ENCODE measurements around the gene CEP89.

The CEP89 gene

GRCh38 chr19:32901504-32902161 is 70.1 kb downstream of the CEP89 start:
- Histone ChIP-seq H3F3A (ENCODE audit: insufficient read depth, low read length) (no peaks in the 10 kb centered on the region), H3K79me2 (ENCODE audit: low read length) (no peaks in the 10 kb centered on the region), H3K4me1 (ENCODE audit: low read length) (no peaks in the 10 kb centered on the region), H3K27me3 (replicated peaks; ENCODE audit: insufficient read depth, low read length) (no peaks in the 10 kb centered on the region; the same call in 1 of the 2 replicates), H3K4me2 (ENCODE audit: low read depth, low read length) (no peak overlapping the region), H3K9me3 (replicated peaks; ENCODE audit: insufficient read depth, low read length) (no peaks in the 10 kb centered on the region), H3K27ac (ENCODE audit: low read length) (no peak overlapping the region), H4K20me1 (ENCODE audit: insufficient read depth, low read length) (no peaks in the 10 kb centered on the region), H3K36me3 (replicated peaks; ENCODE audit: insufficient read depth, low read length) (no peaks in the 10 kb centered on the region), H3K4me3 (ENCODE audit: low read length) (no peak overlapping the region), H3K9me2 (replicated peaks; ENCODE audit: insufficient read depth, low read length) (no peaks in the 10 kb centered on the region), H3K9ac (ENCODE audit: low read length) (no peak overlapping the region), H2AFZ (ENCODE audit: low read length) (no peak overlapping the region)
- no peak for DNase-seq
- no peak for TF ChIP-seq EZH2phosphoT487 (IDR thresholded peaks at IDR 0.05; ENCODE audit: low read length)
- TF ChIP-seq, protein P1, sequence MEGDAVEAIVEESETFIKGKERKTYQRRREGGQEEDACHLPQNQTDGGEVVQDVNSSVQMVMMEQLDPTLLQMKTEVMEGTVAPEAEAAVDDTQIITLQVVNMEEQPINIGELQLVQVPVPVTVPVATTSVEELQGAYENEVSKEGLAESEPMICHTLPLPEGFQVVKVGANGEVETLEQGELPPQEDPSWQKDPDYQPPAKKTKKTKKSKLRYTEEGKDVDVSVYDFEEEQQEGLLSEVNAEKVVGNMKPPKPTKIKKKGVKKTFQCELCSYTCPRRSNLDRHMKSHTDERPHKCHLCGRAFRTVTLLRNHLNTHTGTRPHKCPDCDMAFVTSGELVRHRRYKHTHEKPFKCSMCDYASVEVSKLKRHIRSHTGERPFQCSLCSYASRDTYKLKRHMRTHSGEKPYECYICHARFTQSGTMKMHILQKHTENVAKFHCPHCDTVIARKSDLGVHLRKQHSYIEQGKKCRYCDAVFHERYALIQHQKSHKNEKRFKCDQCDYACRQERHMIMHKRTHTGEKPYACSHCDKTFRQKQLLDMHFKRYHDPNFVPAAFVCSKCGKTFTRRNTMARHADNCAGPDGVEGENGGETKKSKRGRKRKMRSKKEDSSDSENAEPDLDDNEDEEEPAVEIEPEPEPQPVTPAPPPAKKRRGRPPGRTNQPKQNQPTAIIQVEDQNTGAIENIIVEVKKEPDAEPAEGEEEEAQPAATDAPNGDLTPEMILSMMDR (IDR thresholded peaks at IDR 0.05; ENCODE audit: low read length): no peak
- TF ChIP-seq EZH2 (optimal IDR thresholded peaks at IDR 0.05; ENCODE audit: low read depth, low read length): no peak

GRCh38 chr19:32896516-32897214 is 75.1 kb downstream of the CEP89 start:
- Histone ChIP-seq H3F3A (ENCODE audit: insufficient read depth, low read length) (no peaks in the 10 kb centered on the region), H3K9ac (ENCODE audit: low read length) (no peak overlapping the region), H4K20me1 (ENCODE audit: insufficient read depth, low read length) (no peaks in the 10 kb centered on the region), H3K4me2 (ENCODE audit: low read depth, low read length) (no peak overlapping the region), H3K4me1 (ENCODE audit: low read length) (no peaks in the 10 kb centered on the region), H2AFZ (ENCODE audit: low read length) (no peak overlapping the region), H3K36me3 (replicated peaks; ENCODE audit: insufficient read depth, low read length) (no peaks in the 10 kb centered on the region), H3K4me3 (ENCODE audit: low read length) (no peak overlapping the region), H3K79me2 (ENCODE audit: low read length) (no peaks in the 10 kb centered on the region), H3K9me3 (replicated peaks; ENCODE audit: insufficient read depth, low read length) (no peaks in the 10 kb centered on the region; the same call in 1 of the 2 replicates), H3K9me2 (replicated peaks; ENCODE audit: insufficient read depth, low read length) (no peaks in the 10 kb centered on the region), H3K27ac (ENCODE audit: low read length) (no peak overlapping the region), H3K27me3 (replicated peaks; ENCODE audit: insufficient read depth, low read length) (peaks cover 4% of the 10 kb centered on the region; the same call in 1 of the 2 replicates)
- TF ChIP-seq EZH2 (optimal IDR thresholded peaks at IDR 0.05; ENCODE audit: low read depth, low read length): no peak
- TF ChIP-seq EZH2phosphoT487 (IDR thresholded peaks at IDR 0.05; ENCODE audit: low read length): no peak
- TF ChIP-seq, protein P1 (IDR thresholded peaks at IDR 0.05; ENCODE audit: low read length): no peak
- DNase-seq: no peak

DNA sequence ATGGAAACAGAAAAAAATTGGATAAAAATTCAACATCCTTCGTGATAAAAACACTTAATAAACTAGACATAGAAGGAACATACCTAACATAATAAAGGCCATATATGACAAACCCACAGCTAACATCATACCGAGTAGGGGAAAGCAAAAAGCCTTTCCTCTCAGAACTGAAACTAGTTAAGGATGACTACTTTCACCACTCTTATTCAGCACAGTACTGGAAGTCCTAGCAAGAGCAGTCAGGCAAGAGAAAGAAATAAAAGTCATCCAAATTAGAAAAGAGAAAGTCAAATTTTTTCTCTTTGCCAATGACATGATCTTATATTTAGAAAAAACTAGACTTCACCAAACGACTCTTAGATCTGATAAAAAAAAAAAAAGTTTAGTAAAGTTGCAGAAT is 76.4 kb downstream of the CEP89 start:
- H3K9me3 ChIP-seq (replicated peaks; ENCODE audit: insufficient read depth, low read length): no peaks in the 10 kb centered on the region; the same call in 1 of the 2 replicates
- H3K27me3 ChIP-seq (replicated peaks; ENCODE audit: insufficient read depth, low read length): peaks cover 4% of the 10 kb centered on the region; the same call in 1 of the 2 replicates
- TF ChIP-seq EZH2 (optimal IDR thresholded peaks at IDR 0.05; ENCODE audit: low read depth, low read length) (no peak), EZH2phosphoT487 (IDR thresholded peaks at IDR 0.05; ENCODE audit: low read length) (no peak)
- TF ChIP-seq, protein P1 (IDR thresholded peaks at IDR 0.05; ENCODE audit: low read length): no peak
- no peak overlapping the region for H3K9ac ChIP-seq (ENCODE audit: low read length)
- no peaks in the 10 kb centered on the region for H3F3A ChIP-seq (ENCODE audit: insufficient read depth, low read length)
- H2AFZ ChIP-seq (ENCODE audit: low read length): no peak overlapping the region
- no peaks in the 10 kb centered on the region for H3K36me3 ChIP-seq (replicated peaks; ENCODE audit: insufficient read depth, low read length)
- H3K4me2 ChIP-seq (ENCODE audit: low read depth, low read length): no peak overlapping the region
- no peaks in the 10 kb centered on the region for H3K4me1 ChIP-seq (ENCODE audit: low read length)
- no peaks in the 10 kb centered on the region for H3K79me2 ChIP-seq (ENCODE audit: low read length)
- H4K20me1 ChIP-seq (ENCODE audit: insufficient read depth, low read length): no peaks in the 10 kb centered on the region
- DNase-seq: peak; percentile 16
- no peaks in the 10 kb centered on the region for H3K9me2 ChIP-seq (replicated peaks; ENCODE audit: insufficient read depth, low read length)
- H3K4me3 ChIP-seq (ENCODE audit: low read length): no peak overlapping the region
- H3K27ac ChIP-seq (ENCODE audit: low read length): no peak overlapping the region
